ENCODE results near the gene IRGQ. TPM values are rescaled to one million over a fixed set of nuclear protein-coding genes. Genes with fewer than 3 reads are reported as not detected.
A peak's percentile ranks its signal among the peaks of the same experiment; 100 is the strongest.

The IRGQ gene
- total RNA-seq, 1 experiment from 2014 or later, result 24.1 TPM

DNA sequence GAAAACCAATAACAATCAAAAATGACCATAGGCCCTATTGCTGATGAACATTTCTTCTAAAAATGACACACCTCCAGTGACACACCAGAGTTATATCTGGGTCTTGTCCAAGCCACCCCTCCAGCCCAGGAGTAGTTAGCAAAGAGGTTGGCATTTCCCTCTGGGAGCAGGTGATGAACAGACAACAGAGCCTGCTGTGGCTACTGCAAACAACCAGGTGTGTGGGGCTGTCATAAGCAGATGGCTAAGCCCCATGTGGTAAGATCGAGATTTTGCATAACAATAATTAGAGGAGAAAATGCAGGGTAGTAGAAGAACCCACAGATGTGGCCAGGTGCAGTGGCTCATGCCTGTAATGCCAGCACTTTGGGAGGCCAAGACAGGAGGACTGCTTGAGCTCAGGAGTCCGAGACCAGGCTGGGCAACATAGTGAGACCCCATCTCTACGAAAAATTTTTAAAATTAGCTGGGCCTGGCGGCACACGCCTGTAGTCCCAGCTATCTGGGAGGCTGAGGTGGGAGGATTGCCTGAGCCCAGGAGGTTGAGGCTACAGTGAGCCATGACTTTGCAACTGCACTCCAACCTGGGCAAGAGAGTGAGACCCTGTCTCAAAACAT lies 25.7 kb downstream of the IRGQ start:
- Histone ChIP-seq H3K79me2 (ENCODE audit: insufficient read depth, low read length) (no peaks in the 10 kb centered on the region; the same call in 1 of the 2 replicates), H2BK15ac (ENCODE audit: low read depth, low read length) (no peak overlapping the region), H3K14ac (ENCODE audit: insufficient read depth, low read length) (no peak overlapping the region), H2BK120ac (ENCODE audit: low read depth, low read length, poor library complexity, severe bottlenecking) (no peak overlapping the region), H3K27me3 (ENCODE audit: insufficient read depth, low read length) (no peaks in the 10 kb centered on the region), H3K18ac (ENCODE audit: insufficient read length, low read depth, low read length) (no peak overlapping the region), H4K8ac (replicated peaks; ENCODE audit: insufficient read length, low read depth, low read length) (no peak overlapping the region), H2BK5ac (ENCODE audit: insufficient read length, low read length) (no peak overlapping the region), H4K20me1 (ENCODE audit: control insufficient read depth, insufficient read depth, insufficient read length) (no peaks in the 10 kb centered on the region), H3K23ac (ENCODE audit: insufficient read length, low read depth, low read length) (no peak overlapping the region), H2AFZ (ENCODE audit: low read length) (no peak overlapping the region), H3K4me2 (ENCODE audit: insufficient read depth, insufficient read length, low read length) (no peak overlapping the region), H2BK12ac (ENCODE audit: insufficient read length, low read depth, low read length) (no peak overlapping the region), H4K91ac (ENCODE audit: insufficient read length, low read depth, low read length) (no peak overlapping the region), H3K4ac (ENCODE audit: low read depth, low read length) (no peak overlapping the region), H2AK5ac (ENCODE audit: insufficient read length, low read length) (no peak overlapping the region), H3T11ph (ENCODE audit: low read length) (no peak overlapping the region), H2BK20ac (ENCODE audit: low read depth, low read length, poor library complexity, severe bottlenecking) (no peak overlapping the region), H3K9me3 (ENCODE audit: control insufficient read depth, low read depth, low read length) (no peaks in the 10 kb centered on the region), H3K56ac (ENCODE audit: insufficient read length, low read depth, low read length) (no peak overlapping the region), H3K9ac (ENCODE audit: extremely low read depth, insufficient read length, low read length) (no peak overlapping the region), H3K4me1 (ENCODE audit: insufficient read depth, low read length) (no peaks in the 10 kb centered on the region), H4K5ac (ENCODE audit: insufficient read length, low read depth, low read length) (no peak overlapping the region), H3K23me2 (ENCODE audit: insufficient read length, low read depth, low read length, poor library complexity, severe bottlenecking) (peaks cover 6% of the 10 kb centered on the region), H3K27ac (ENCODE audit: insufficient read length, low read depth, low read length) (no peak overlapping the region), H3K79me1 (ENCODE audit: insufficient read depth, low read depth, low read length, poor library complexity, severe bottlenecking) (no peaks in the 10 kb centered on the region)
- Mint-ChIP-seq H3K9me3 (no peaks in the 10 kb centered on the region), H3K36me3 (ENCODE audit: insufficient read depth in 1 of 3, low read depth in 3 of 3) (peaks cover 0 to 27% (median 18%) of the 10 kb centered on the region in 3 experiments; a peak in 6 of 7 replicates), H3K4me1 (peaks cover 10 to 19% of the 10 kb centered on the region in 2 experiments), H3K4me3 (no peak overlapping the region; a peak in 1 of 5 replicates), H3K27ac (peak overlapping the region; percentile 34 to 78 (median 62); a peak in 5 of 7 replicates), H3K27me3 (ENCODE audit: low read depth) (no peaks in the 10 kb centered on the region)
- WGBS (ENCODE audit: extremely low coverage, insufficient read length, low lambda C conversion rate), result no CpG with 5 or more reads among the region's 5 CpGs
- no peak for TF ChIP-seq CTCF (conservative IDR thresholded peaks at IDR 0.05)
- DNase-seq, result no peak
